ENCODE results near the gene ZNF775.

DNA sequence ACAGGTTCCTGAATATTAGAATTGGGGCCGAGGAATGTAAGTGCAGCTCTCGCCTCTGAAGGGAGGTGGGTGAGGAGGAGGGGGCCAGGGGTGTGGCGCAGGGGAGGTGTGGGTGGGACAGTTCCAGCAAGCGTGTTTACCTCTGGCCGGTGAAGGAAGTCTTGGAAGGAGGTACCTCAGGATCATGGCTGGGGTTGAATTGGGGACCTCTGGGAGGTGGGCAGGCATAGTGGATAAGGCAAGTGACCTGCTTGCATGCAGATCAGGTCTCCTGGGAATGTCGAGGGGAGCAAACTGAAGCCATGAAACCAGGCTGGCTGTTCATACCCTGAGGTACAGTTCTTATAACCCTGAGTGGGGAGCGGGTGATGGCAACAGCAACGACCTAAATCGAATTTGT lies 2.0 kb downstream of the ZNF775 start:
- TF ChIP-seq, protein P1, sequence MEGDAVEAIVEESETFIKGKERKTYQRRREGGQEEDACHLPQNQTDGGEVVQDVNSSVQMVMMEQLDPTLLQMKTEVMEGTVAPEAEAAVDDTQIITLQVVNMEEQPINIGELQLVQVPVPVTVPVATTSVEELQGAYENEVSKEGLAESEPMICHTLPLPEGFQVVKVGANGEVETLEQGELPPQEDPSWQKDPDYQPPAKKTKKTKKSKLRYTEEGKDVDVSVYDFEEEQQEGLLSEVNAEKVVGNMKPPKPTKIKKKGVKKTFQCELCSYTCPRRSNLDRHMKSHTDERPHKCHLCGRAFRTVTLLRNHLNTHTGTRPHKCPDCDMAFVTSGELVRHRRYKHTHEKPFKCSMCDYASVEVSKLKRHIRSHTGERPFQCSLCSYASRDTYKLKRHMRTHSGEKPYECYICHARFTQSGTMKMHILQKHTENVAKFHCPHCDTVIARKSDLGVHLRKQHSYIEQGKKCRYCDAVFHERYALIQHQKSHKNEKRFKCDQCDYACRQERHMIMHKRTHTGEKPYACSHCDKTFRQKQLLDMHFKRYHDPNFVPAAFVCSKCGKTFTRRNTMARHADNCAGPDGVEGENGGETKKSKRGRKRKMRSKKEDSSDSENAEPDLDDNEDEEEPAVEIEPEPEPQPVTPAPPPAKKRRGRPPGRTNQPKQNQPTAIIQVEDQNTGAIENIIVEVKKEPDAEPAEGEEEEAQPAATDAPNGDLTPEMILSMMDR (IDR thresholded peaks at IDR 0.05), result no peak
- no peak for TF ChIP-seq ZFX (IDR thresholded peaks at IDR 0.05; ENCODE audit: borderline replicate concordance)

Measured in 22Rv1 (cell line).